GM12872 (cell line): ENCODE results near the gene CPSF4.

Source experiments
- CTCF ChIP-seq: IDR thresholded peaks from 3 replicates; pipeline ENCODE4 v1.5.1; 2011; ENCODE audit warnings: low read depth, mild to moderate bottlenecking, low read length, moderate library complexity; ENCODE audit not compliant: insufficient read depth

Gene CPSF4

GRCh38 chr7:99403764-99404163 is 35.0 kb upstream of the CPSF4 start:
- TF ChIP-seq CTCF = no peak

GRCh38 chr7:99404235-99404976 is 34.3 kb upstream of the CPSF4 start:
- TF ChIP-seq CTCF = no peak

GRCh38 chr7:99404977-99405320 is 33.8 kb upstream of the CPSF4 start:
- TF ChIP-seq CTCF = no peak

- TF ChIP-seq CTCF = no peak
Observed at GRCh38 chr7:99406557-99406956, 32.2 kb upstream of the CPSF4 start.

GRCh38 chr7:99407872-99408378 is 30.8 kb upstream of the CPSF4 start:
- no peak for TF ChIP-seq CTCF

GRCh38 chr7:99408379-99409191 is 30.2 kb upstream of the CPSF4 start, which contains the start of the genes BUD31 and PDAP1:
Gene BUD31 (plus strand): TSS chr7:99408969. CDS start chr7:99411093, 2,124 bp downstream.
Gene PDAP1 (minus strand): TSS chr7:99408597. CDS start chr7:99408548, 49 bp downstream.
- TF ChIP-seq CTCF = no peak

- TF ChIP-seq CTCF = no peak
Observed at GRCh38 chr7:99409192-99409572, 29.6 kb upstream of the CPSF4 start.
